SH-SY5Y (cell line): ENCODE results near the gene STAT1.

ENCODE experiments used
- GATA2 ChIP-seq: IDR thresholded peaks from 2 replicates; pipeline ENCODE4 v1.6.1; 2011; ENCODE audit warnings: mild to moderate bottlenecking, low read depth, low read length
- GATA3 ChIP-seq: IDR thresholded peaks from 2 replicates; pipeline ENCODE4 v1.6.1; 2011; ENCODE audit warnings: low read depth, mild to moderate bottlenecking, low read length, moderate library complexity

The STAT1 gene

GRCh38 chr2:191018643-191019119, 4.7 kb upstream of the STAT1 start:
- no peak for TF ChIP-seq GATA3
- no peak for TF ChIP-seq GATA2

GRCh38 chr2:191018048-191018447, 4.1 kb upstream of the STAT1 start:
- TF ChIP-seq GATA2: no peak
- TF ChIP-seq GATA3: no peak

- no peak for TF ChIP-seq GATA2
- TF ChIP-seq GATA3: no peak
Measured at GRCh38 chr2:191015831-191016230, 1.9 kb upstream of the STAT1 start.

- TF ChIP-seq GATA3 (no peak), GATA2 (no peak)
Measured at GRCh38 chr2:191015239-191015638, 1.3 kb upstream of the STAT1 start.

GRCh38 chr2:191014653-191015020, 666 bp upstream of the STAT1 start:
- TF ChIP-seq GATA2: no peak
- no peak for TF ChIP-seq GATA3

GRCh38 chr2:191013682-191013931, 364 bp downstream of the STAT1 start:
- TF ChIP-seq GATA2 (no peak), GATA3 (no peak)

GRCh38 chr2:191012845-191013681, 908 bp downstream of the STAT1 start:
- TF ChIP-seq GATA3 (no peak), GATA2 (no peak)

GRCh38 chr2:191012346-191012745, 1.6 kb downstream of the STAT1 start:
- no peak for TF ChIP-seq GATA2
- no peak for TF ChIP-seq GATA3

GRCh38 chr2:191010887-191011885, 2.8 kb downstream of the STAT1 start:
- TF ChIP-seq GATA3: no peak
- TF ChIP-seq GATA2: no peak

- TF ChIP-seq GATA2: no peak
- no peak for TF ChIP-seq GATA3
Measured at GRCh38 chr2:191009541-191010374, 4.2 kb downstream of the STAT1 start.

GRCh38 chr2:191008286-191008685, 5.7 kb downstream of the STAT1 start:
- TF ChIP-seq GATA2 (no peak), GATA3 (no peak)

- peak; percentile 98 for TF ChIP-seq GATA3
- TF ChIP-seq GATA2: peak; percentile 83
Measured at GRCh38 chr2:191006997-191007783, 6.8 kb downstream of the STAT1 start.

- TF ChIP-seq GATA3 (no peak), GATA2 (no peak)
Measured at GRCh38 chr2:191006297-191006696, 7.7 kb downstream of the STAT1 start.
